ENCODE measurements around the gene SMTNL2.

Gene SMTNL2

GRCh38 chr17:4584101-4584916, at the start of gene SMTNL2:
SMTNL2 (plus strand) TSS chr17:4584529; CDS start chr17:4584606, 77 bp downstream.
- peak; percentile 81 for DNase-seq

DNA sequence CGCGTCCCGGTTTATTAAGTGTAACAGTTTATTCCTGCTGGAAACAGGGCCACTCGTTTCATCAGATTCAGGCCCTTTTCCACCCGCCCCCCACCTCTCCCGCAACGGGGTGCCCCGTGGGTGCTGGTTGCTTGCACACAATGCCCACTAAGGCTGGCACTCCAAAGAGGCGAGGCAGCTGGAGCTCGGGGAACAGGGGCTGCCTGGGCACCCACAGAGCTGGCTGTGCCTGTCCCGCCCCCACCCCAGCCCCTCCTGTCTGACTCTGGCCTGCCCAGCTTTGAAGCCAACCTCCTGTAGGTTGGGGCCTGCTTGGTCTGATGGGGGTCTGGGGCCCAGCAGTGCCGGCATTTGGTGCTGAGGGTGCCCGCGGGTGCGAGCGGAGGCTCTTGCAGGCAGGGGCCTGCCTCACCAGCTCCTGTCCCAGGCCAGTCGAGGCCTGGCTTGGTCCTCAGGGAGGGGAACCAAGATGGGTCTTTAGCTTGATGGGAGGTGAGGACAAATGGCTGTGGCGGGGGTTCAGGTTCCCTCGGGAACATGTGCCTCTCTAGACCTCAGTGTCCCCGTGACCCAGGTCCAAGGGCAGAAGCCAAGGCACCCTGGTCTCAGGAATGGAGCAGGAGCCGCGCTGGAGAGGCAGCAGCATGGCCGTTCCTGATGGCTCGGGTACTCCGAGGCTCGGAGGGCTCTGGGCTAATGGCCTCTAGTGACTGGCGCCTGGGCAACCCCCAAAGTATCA, 49.2 kb upstream of the SMTNL2 start:
- no peak for DNase-seq

DNA sequence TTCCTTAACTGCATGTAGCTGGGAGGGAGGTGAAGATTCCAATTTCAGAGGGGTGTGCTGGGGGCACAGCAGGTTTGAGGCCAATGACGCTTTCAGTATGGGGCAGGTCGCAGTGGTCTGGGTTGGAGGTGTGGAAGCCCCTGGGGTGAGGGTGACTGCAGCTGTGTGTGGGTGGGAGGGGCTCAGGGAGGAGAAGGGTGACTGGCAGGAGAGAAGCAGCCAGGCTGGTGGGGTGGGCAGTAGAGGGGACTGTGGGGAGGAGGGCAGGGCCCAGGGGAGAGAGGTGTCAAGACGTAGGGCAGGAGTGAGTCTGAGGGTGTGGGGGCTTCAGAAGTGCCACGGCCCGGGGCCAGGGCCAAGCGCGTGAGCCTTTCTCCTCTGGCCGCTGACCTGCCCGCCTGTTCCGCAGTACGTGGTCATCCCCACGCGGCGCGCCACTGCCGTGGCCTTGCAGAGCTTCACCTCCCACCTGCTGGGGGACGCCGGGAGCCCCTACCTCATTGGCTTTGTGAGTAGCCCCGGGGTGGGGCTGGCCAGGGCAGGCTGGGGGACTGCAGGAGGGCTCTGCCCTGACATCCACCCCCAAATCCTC, 48.6 kb upstream of the SMTNL2 start:
- DNase-seq = no peak

GRCh38 chr17:4536259-4536741, 48.0 kb upstream of the SMTNL2 start:
- peak; percentile 62 for DNase-seq

DNA sequence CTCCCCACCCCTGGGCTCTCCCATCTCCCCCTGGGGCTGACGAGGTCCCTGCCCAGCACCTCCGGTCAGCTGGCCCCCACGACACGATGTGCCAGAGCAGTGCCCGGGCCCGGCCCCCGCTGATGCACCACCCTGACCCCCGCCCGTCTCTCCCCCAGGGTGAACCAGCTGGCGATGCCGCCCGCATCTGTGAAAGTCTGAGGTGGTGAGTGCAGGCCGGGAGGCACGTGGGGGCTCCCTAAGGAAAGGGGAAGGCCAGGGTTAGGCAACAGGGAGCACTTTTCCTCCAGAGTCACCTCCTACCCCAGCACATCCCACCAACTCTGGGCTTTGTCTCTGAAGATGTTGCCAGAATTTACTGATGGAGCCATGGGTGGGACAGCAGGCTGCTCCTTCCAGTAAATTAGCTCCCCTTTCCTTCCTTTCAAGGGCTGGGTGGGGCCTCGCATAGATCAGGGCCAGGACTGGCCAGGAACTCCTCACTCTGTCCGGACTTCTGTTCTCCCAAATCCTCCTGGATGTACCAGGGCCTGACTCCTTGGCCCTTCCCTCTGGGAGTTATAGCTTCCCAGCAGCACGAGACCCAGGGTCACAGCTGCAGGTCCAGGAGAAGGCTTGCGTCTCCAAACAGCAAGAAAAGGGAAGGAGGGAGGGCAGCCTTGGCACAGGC, 47.5 kb upstream of the SMTNL2 start:
- DNase-seq = no peak

- DNase-seq = no peak
Measured at GRCh38 chr17:4537451-4538235, 46.7 kb upstream of the SMTNL2 start.

GRCh38 chr17:4538236-4539002, 45.9 kb upstream of the SMTNL2 start:
- no peak for DNase-seq

- DNase-seq = no peak
Measured at GRCh38 chr17:4539025-4539424, 45.3 kb upstream of the SMTNL2 start.

DNA sequence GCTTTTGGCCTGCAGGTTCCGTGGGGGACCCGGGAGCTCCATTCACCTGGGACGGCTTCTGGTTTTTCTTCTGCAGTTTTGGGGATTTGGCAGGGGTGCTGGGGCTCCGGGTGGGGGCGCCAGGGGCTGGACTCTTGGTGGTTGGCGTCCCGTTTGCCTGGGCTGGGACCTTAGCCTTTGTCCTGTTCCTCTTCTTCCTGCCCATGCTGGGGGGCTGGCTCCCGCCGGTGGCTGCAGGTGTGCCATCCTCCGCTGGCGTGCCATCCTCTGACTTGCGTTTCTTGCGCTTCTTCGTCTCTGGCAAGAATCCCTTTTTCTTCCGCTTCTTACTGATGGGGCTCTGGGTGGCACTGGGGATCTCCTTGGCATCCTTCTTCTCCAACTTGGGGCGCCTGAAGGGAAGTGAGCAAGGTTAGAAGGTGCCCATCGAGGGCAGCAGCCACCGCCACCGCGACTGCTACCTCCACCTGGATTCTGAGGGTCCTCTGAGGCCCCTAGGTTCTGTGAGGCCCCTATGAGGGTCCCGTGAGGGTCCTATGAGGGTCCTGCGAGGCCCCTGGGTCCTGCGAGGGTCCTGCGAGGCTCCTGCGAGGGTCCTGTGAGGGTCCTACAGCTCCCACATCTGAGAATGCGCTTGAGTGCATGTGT, 44.6 kb upstream of the SMTNL2 start:
- DNase-seq = no peak

DNA sequence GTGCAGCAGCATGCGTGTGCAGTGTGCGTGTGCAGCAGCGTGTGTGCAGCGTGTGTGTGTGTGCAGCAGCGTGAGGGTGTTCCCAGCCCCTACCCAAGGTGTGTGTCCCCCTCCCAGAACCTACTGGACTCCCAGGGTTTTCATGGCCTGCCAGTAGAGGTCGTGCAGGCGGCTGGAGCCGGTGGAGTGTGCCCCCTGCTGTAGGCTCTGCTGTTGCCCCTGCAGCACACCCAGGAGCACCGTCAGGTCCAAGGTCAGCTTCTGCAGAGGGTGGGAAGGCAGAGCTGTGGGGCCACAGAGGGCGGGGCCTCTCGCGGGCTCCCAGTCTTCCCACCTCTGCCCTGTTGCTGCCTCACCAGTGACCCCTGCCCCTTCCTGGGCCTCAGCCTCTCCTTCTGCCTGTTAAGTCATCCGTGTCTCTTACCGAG, 44.1 kb upstream of the SMTNL2 start:
- no peak for DNase-seq

DNA sequence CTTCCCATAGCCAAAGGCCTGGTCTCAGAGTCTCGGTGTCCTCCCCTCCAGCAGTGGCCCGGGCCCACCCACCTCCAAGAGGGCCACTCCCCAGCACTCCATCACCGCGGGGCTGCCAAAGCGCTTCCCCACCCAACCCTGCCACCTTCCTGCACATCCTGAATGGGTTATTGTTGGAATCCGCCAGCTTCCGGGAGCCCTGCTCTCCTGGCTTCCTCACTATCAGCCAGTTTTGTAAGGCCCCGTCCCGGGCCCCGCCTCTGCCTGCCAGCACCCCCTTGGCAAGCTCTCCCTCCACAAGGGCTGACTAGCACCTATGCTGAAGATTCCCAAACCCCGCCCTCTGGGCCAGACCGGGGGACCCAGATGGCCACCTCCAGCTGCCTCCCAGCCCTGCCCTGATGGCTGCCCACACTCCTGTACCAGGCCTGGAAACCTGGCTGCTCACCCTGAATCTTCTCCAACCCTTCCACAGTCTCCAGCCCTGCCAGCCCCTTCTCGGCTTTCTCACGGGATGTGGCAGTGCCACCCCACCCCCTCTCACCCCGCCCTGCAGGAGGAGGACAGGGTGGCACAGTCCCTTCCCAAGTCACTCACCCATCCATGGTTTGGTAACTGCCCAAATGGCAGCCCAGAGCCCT, 43.5 kb upstream of the SMTNL2 start:
- no peak for DNase-seq

GRCh38 chr17:4541328-4542002, 42.9 kb upstream of the SMTNL2 start:
- no peak for DNase-seq

- no peak for DNase-seq
Measured at GRCh38 chr17:4542003-4542725, 42.2 kb upstream of the SMTNL2 start.

- DNase-seq = no peak
Measured at GRCh38 chr17:4542726-4543191, 41.6 kb upstream of the SMTNL2 start.

GRCh38 chr17:4543557-4544026, 40.7 kb upstream of the SMTNL2 start:
- no peak for DNase-seq

GRCh38 chr17:4544135-4544950, 40.0 kb upstream of the SMTNL2 start:
- no peak for DNase-seq

GRCh38 chr17:4544951-4545216, 39.4 kb upstream of the SMTNL2 start:
- DNase-seq = no peak

Data from eye (tissue), 1 donor.